Measurements from ENCODE around the gene RASSF3. TPM values are rescaled to one million over a fixed set of nuclear protein-coding genes. Genes with fewer than 3 reads are reported as not detected.
"Not testable (repeated sequence)": the region's sequence is repeated elsewhere in the genome, so short reads cannot be mapped to it uniquely, and the experiment has no call there.

Gene RASSF3
- total RNA-seq, 1 donor from 2014 or later: 29.5 TPM

DNA sequence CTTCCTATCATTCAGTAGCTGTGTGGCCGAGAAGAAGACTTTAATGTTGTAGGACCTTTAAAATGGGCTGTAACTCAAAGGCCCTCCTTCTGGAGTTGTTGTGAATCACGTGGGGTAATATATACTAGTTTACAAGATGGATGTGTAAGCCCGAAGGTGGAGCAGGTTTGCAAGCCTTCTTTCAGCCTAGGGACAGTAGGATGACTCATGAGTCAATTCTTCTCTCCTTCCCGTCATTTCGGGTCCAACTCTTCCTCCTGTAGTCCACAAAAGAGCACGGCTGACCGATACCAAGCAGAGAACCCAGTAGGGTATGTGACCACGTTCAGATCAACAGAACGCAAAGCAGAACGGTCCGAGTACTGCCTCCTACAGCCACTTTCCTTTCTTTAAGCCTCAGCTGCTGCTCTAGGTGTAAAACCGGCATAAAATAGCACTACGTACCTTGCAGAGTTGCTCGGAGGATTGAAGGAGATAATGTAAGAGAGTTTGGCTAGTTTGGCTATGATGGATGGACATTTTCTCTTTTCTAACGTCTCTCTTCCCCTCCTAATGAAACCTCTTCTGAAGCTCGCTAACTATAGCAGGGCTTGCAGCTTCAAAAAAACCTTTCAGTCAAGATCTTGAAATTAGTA lies 1.3 kb upstream of the RASSF3 start:
- Histone ChIP-seq H3K27me3 (no peaks in the 10 kb centered on the region), H3K9me3 (no peaks in the 10 kb centered on the region), H3K4me3 (peak overlapping the region; percentile 91 to 94), H3K36me3 (no peaks in the 10 kb centered on the region), H3K4me1 (peaks cover 12% of the 10 kb centered on the region), H3K27ac (peak overlapping the region; percentile 93)
- intact Hi-C loops (cut with DNase I): loop anchor here (10.0 kb wide), 1 partner anchor 54 kb away; no protein-coding TSS in a partner anchor
- no peak for DNase-seq (ENCODE audit: extremely low spot score in 2 of 2)
- no peak for TF ChIP-seq POLR2A (IDR thresholded peaks at IDR 0.05)
- TF ChIP-seq POLR2AphosphoS5 (IDR thresholded peaks at IDR 0.05; ENCODE audit: insufficient read depth in 1 of 2, low read depth in 1 of 2): peak in 1 of 2 donors; percentile 27

DNA sequence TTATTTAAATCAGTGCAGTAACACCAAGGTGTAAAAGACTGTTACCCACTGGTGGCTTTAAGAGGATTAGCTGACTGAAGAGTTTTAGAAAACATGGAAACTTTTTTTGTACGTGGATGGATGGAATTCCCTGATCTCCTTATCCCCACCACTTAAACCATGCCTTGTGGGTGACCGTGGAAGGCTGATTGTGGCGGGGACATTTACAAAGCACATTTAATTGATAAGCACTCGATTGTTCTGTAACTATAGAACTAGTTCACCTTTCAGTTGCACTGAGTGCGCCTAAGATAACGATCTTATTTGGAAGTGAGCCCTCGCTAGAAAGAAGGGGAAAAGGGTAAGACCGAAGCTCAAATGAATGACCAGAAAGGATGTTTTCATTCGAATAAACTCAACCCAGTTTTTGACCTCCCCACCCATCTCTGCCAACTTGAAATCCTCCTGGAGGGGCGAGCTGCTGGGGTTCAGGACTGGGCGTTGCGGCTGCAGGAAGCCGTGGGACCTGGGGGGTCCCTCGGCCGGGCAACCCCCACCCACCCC lies 688 bp upstream of the RASSF3 start:
- Histone ChIP-seq H3K9me3 (no peaks in the 10 kb centered on the region), H3K36me3 (no peaks in the 10 kb centered on the region), H3K4me1 (peaks cover 12% of the 10 kb centered on the region), H3K27ac (peak overlapping the region; percentile 93), H3K4me3 (peak overlapping the region; percentile 91 to 94), H3K27me3 (no peaks in the 10 kb centered on the region)
- intact Hi-C loops (cut with DNase I): loop anchor here (10.0 kb wide), 2 partner anchors 55 to 75 kb away; no protein-coding TSS in a partner anchor
- DNase-seq (ENCODE audit: extremely low spot score in 2 of 2): no peak
- TF ChIP-seq POLR2A (IDR thresholded peaks at IDR 0.05) (no peak), POLR2AphosphoS5 (IDR thresholded peaks at IDR 0.05; ENCODE audit: insufficient read depth in 1 of 2, low read depth in 1 of 2) (no peak)
- TF ChIP-seq, protein P1, sequence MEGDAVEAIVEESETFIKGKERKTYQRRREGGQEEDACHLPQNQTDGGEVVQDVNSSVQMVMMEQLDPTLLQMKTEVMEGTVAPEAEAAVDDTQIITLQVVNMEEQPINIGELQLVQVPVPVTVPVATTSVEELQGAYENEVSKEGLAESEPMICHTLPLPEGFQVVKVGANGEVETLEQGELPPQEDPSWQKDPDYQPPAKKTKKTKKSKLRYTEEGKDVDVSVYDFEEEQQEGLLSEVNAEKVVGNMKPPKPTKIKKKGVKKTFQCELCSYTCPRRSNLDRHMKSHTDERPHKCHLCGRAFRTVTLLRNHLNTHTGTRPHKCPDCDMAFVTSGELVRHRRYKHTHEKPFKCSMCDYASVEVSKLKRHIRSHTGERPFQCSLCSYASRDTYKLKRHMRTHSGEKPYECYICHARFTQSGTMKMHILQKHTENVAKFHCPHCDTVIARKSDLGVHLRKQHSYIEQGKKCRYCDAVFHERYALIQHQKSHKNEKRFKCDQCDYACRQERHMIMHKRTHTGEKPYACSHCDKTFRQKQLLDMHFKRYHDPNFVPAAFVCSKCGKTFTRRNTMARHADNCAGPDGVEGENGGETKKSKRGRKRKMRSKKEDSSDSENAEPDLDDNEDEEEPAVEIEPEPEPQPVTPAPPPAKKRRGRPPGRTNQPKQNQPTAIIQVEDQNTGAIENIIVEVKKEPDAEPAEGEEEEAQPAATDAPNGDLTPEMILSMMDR (IDR thresholded peaks at IDR 0.05): no peak

DNA sequence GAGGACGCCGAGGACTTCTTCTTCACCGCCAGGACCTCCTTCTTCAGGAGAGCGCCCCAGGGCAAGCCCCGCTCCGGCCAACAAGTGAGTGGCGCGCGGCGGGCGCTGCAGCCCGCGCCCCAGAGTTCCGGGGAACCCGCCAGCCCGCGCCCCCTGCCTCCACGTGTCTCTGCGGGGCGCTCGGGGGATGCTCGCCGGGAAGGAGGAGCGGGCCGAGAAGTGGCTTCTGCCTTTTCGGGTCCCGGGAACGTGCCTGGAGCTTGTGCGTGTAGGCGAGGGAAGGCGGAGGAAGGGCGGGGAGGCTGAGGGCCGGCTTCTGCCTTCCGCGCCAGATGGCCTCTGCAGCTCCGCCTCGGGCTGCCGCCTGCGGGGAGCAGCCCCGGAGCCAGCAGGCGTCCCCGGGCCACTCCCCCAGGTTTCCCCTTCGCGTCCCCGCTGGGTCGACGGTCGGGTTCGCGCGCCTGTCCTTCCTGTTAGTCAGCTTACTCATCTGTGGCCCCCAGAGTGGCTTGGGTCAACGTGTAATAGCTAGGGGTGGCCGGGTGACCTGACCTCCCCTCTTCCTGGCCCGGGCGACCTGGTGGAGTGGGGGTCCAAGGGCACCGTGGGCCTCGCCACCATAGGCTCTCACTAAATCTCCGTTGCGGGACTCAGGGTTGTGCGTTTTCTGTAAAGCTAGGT lies 505 bp downstream of the RASSF3 start:
- Histone ChIP-seq H3K36me3 (no peaks in the 10 kb centered on the region), H3K4me3 (peak overlapping the region; percentile 91 to 94), H3K27me3 (no peaks in the 10 kb centered on the region), H3K9me3 (no peaks in the 10 kb centered on the region), H3K4me1 (peaks cover 14% of the 10 kb centered on the region), H3K27ac (peak overlapping the region; percentile 93)
- TF ChIP-seq POLR2A (IDR thresholded peaks at IDR 0.05) (no peak), POLR2AphosphoS5 (IDR thresholded peaks at IDR 0.05; ENCODE audit: insufficient read depth in 1 of 2, low read depth in 1 of 2) (peak in 1 of 2 donors; percentile 65)
- DNase-seq (ENCODE audit: extremely low spot score in 2 of 2): no peak
- intact Hi-C loops (cut with DNase I): loop anchor here (10.0 kb wide), 1 partner anchor 74 kb away; no protein-coding TSS in a partner anchor

DNA sequence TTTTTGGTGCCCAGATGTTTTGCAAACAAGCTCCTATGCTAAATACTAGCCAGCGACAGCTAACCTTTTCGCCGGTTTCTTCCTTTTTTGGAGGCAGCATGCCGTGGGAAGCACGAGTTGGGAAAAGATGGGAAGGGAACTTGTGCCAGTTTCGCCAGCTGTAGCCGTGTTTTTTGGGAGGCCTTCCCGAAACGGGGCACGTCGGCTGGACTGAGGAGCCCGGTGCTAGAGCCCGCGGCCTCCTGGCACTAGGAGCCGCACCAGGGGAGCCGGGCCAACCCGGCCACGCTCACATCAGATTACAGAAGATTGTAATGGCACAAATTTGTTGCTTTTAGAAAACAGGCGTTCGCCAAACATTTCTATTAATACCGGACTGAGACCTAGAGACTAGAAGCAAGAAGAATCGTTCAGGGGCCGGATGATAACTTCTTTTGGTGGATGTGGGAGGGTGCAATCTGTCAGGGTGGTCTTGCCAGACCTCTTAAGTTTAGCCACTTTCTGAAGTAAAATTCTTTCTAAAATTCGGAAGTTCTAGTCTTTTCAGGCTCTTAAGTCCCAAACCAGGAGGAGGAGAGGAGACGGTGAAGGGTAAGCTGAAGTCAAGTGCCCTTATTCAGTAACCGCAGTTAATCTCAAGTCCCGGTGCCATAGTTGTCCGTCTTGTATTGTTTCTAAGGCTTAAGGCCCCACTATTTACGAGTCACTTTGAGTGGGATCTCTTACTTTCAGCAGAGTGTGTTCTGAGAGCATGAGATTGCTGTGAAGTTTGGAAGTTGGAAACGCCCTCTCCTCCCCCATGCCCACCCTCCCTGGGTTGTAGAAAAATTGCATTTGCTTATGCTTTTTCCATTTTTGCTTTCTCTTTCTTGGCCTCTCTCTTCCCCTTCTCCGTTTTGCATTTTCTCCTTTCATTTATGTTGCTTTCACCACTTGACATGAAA lies 1.3 kb downstream of the RASSF3 start:
- DNase-seq (ENCODE audit: extremely low spot score in 2 of 2): no peak
- Histone ChIP-seq H3K4me1 (peaks cover 23% of the 10 kb centered on the region), H3K27me3 (no peaks in the 10 kb centered on the region), H3K4me3 (peak overlapping the region; percentile 91 to 94), H3K36me3 (no peaks in the 10 kb centered on the region), H3K9me3 (no peaks in the 10 kb centered on the region), H3K27ac (peak overlapping the region; percentile 93)
- TF ChIP-seq POLR2AphosphoS5 (IDR thresholded peaks at IDR 0.05; ENCODE audit: insufficient read depth in 1 of 2, low read depth in 1 of 2) (no peak), POLR2A (IDR thresholded peaks at IDR 0.05) (no peak)
- TF ChIP-seq, protein P1 (IDR thresholded peaks at IDR 0.05): no peak
- intact Hi-C loops (cut with DNase I): loop anchor here (10.0 kb wide), 1 partner anchor 73 kb away; no protein-coding TSS in a partner anchor

DNA sequence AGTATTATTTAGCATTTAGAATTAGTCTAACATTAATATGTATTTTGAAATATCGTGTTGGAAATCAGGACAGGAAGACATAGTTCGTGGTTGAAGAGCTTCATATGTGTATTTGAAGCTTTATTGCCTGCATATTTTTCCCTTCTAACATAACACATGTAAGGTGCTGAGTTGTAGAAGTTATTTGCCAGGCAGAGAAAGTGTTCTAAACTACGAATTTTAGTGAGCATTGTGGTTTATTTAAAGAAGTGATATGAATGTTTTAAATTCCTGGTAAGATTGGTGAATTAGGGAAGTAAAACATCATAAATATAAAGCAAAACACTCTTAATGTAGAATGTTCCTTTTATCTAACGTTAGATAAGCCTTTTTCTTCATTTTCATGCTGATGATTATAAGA lies 2.5 kb downstream of the RASSF3 start:
- H3K27ac ChIP-seq: peak overlapping the region; percentile 21
- TF ChIP-seq POLR2A (IDR thresholded peaks at IDR 0.05): no peak
- TF ChIP-seq, protein P1 (IDR thresholded peaks at IDR 0.05): no peak
- no peak for TF ChIP-seq POLR2AphosphoS5 (IDR thresholded peaks at IDR 0.05; ENCODE audit: insufficient read depth in 1 of 2, low read depth in 1 of 2)
- intact Hi-C loops (cut with DNase I): loop anchor here (10.0 kb wide), 1 partner anchor 72 kb away; no protein-coding TSS in a partner anchor
- no peaks in the 10 kb centered on the region for H3K36me3 ChIP-seq
- DNase-seq (ENCODE audit: extremely low spot score in 2 of 2): no peak
- H3K4me1 ChIP-seq: peaks cover 28% of the 10 kb centered on the region
- no peaks in the 10 kb centered on the region for H3K27me3 ChIP-seq
- no peaks in the 10 kb centered on the region for H3K9me3 ChIP-seq
- H3K4me3 ChIP-seq: no peak overlapping the region

DNA sequence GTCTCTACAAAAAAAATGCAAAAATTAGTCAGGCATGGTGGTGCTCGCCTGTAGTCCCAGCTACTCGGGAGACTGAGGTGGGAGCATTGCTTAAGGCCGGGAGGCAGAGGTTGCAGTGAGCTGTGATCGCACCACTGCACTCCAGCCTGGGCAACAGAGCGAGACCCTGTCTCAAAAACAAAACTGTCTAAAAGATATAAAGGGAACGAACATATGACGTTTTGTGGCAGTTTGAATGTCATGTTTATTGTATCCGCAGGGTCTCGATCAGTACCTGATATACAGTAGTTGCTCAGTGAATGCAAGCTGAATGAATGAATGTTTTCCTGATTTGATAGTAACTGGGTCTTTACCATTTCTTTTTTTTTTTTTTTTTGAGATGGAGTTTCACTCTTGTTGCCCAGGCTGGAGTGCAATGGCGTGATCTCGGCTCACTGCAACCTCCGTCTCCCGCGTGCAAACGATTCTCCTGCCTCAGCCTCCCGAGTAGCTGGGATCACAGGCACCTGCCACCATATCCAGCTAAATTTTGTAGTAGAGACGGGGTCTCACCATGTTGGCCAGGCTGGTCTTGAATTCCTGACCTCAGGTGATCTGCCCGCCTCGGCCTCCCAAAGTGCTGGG lies 3.6 kb downstream of the RASSF3 start:
- not testable (repeated sequence) for H3K9me3 ChIP-seq; H3K4me3 ChIP-seq; H3K36me3 ChIP-seq; DNase-seq (ENCODE audit: extremely low spot score in 2 of 2); H3K27ac ChIP-seq; H3K27me3 ChIP-seq
- H3K4me1 ChIP-seq: peaks cover 28% of the 10 kb centered on the region
- intact Hi-C loops (cut with DNase I): loop anchor here (10.0 kb wide), 1 partner anchor 71 kb away; no protein-coding TSS in a partner anchor
